GM12872 (cell line): Measurements from ENCODE around the gene LRRC4C.

ENCODE experiments used
- TF ChIP-seq, protein P1 (sequence below): IDR thresholded peaks from 3 replicates; pipeline ENCODE4 v1.5.1; 2011; ENCODE audit warnings: low read depth, mild to moderate bottlenecking, low read length, moderate library complexity; ENCODE audit not compliant: insufficient read depth

Gene LRRC4C

DNA sequence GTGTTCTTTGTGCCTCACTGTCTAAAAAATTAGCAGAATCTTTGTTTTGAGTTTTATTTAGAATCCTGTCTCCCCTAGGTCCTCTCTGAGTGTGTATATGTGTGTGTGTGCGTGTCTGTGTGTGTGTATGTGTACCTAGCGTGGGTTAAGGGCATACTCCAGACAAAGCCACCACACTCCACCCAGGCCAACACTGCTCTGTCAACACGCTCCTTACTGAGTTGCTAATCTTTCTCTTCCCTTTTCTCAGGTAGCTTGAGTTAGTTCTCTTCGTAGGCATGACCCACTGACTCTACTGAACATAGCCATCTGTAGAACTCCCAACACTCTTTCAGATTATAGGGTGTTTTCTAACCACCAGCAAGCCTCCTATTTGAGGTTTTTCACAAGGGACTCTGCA, 131.1 kb downstream of the LRRC4C start:
- TF ChIP-seq, protein P1, sequence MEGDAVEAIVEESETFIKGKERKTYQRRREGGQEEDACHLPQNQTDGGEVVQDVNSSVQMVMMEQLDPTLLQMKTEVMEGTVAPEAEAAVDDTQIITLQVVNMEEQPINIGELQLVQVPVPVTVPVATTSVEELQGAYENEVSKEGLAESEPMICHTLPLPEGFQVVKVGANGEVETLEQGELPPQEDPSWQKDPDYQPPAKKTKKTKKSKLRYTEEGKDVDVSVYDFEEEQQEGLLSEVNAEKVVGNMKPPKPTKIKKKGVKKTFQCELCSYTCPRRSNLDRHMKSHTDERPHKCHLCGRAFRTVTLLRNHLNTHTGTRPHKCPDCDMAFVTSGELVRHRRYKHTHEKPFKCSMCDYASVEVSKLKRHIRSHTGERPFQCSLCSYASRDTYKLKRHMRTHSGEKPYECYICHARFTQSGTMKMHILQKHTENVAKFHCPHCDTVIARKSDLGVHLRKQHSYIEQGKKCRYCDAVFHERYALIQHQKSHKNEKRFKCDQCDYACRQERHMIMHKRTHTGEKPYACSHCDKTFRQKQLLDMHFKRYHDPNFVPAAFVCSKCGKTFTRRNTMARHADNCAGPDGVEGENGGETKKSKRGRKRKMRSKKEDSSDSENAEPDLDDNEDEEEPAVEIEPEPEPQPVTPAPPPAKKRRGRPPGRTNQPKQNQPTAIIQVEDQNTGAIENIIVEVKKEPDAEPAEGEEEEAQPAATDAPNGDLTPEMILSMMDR: no peak

- TF ChIP-seq, protein P1: no peak
Observed at GRCh38 chr11:41323446-41323845, 136.0 kb downstream of the LRRC4C start.

DNA sequence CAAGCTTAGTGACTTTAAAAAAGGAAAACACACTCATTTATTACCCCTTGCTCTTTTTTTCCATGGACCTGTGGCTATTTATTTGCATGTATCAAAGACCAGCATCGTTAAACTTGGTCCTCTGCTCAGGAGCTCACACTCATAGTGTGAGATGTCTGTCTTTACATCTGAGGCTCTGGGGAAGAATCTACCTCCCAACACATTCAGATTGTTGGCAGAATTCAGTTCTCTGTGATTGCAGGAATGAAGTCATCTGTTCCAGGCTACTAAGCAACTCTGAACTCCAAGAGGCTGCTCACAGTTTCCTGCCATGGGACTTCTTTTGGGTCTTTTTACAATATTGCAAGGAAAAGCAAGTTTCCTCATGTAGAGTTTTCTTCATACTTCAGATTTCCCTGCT, 138.8 kb downstream of the LRRC4C start:
- TF ChIP-seq, protein P1: no peak

GRCh38 chr11:41320238-41320637, 139.2 kb downstream of the LRRC4C start:
- TF ChIP-seq, protein P1: no peak

- TF ChIP-seq, protein P1: no peak
Observed at GRCh38 chr11:41319434-41319833, 140.0 kb downstream of the LRRC4C start.

GRCh38 chr11:41316751-41317150, 142.7 kb downstream of the LRRC4C start:
- TF ChIP-seq, protein P1: no peak

DNA sequence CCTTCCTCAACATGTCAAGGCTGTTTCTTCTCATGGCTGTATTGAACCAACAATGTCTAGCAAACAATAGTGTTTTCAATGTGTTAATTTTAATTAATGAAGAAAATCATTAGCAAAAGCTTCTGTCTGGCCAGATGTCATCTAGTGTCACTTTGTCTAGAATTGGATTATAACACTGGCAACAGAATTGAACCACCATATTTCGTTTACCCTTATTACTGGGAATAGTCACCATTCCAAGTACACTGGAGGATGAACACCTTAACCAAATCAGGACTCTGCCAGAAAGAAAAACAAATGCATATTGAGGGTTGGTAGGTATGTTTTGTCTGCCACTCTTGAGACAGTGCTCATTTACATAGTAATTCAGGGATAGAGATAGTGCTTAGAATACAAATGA, 146.2 kb downstream of the LRRC4C start:
- TF ChIP-seq, protein P1: no peak

DNA sequence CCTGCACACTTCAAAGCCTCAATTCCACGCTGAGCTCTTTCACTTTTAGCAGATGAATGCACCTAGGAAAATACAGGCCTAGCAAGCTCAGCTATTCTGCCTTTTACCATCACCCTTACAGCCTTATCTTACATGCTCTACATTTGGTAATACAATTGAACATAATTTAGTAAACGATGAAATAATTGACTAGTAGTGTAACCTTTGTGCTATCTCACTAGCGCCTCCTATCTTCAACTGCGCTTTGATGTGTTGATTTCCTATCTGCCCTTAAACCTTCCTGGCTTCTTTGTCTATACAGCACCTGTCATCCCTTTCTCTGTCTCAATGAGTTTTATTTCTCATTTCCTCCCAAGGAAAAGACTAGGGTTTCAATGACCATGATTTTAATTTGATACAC, 149.7 kb downstream of the LRRC4C start:
- TF ChIP-seq, protein P1: 0 out of 3 replicates have a peak, but pooled peaks have one; percentile 22
